ENCODE results near the gene ASPM.
A peak's percentile ranks its signal among the peaks of the same experiment; 100 is the strongest.

The ASPM gene

GRCh38 chr1:197083474-197083873 lies 63.0 kb downstream of the ASPM start:
- no peak for DNase-seq (ENCODE audit: low read depth)

DNA sequence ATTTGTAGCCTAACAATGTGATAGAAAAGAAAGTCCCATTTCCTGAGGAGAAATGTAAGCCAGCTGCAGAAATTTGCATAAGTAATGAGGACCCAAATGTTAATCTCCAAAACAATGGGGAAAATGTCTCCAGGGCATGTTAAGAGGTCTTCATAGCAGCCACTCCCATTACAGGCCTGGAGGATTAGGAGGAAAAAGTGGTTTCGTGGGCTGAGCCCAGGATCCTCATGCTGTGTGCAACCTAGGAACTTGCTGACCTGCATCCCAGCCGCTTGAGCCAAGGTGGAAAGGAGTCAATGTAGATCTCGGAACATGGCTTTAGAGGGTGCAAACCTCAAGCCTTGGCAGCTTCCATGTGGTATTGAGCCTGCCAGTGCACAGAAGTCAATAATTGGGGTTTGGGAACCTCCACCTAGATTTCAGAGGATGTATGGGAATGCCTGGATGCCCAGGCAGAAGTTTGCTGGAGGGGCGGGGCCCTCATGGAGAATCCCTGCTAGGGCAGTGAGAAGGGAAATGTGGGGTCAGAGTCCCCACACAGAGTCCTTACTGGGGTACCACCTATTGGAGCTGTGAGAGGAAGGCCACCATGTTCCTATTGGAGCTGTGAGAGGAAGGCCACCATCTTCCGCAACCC lies 65.2 kb downstream of the ASPM start:
- no peak for DNase-seq (ENCODE audit: low read depth)

DNA sequence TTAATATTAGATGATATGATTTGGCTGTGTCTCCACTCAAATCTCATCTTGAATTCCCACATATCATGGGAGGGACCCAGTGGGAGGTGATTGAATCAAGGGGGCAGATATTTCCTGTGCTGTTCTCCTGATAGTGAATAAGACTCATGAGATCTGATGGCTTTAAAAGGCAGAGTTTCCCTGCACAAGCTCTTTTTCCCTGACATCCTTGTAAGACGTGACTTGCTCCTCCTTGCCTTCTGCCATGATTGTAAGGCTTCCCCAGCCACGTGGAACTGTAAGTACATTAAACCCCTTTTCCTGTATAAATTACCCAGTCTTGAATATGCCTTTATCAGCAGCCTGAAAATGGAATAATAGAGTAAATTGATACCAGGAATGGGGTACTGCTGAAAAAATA lies 66.1 kb downstream of the ASPM start:
- no peak for DNase-seq (ENCODE audit: low read depth)

DNA sequence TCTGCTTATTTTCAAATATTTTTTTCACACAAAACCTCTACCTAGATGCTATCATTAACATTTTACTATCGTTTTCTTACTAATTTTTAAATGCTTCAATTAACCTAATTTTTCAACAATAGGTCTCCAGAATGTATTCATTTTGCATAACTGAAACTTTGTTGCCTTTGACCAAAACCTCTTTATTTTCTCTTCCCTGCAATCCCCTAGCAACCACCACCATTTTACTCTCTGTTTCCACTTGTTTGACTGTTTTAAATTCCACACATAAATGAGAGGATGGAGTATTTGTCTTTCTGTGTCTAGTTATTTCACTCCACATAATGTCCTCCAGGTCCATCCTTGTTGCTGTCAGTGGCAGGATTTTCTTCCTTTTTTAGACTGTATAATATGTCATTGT lies 69.9 kb downstream of the ASPM start:
- DNase-seq (ENCODE audit: low read depth): no peak

DNA sequence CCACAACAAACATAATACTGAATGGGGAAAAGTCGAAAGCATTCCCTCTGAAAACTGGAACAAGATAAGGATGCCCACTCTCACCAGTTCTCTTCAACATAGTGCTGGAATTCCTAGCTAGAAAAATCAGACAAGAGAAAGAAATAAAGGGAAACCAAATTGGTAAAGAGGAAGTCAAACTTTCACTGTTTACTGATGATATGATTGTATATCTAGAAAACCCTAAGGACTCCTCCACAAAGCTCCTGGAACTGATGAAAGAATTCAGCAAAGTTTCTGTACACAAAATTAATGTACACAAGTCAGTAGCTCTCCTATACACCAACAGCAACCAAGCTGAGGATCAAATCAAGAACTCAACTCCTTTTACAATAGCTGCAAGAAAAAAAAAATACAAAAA lies 72.5 kb downstream of the ASPM start:
- DNase-seq (ENCODE audit: low read depth): no peak

DNA sequence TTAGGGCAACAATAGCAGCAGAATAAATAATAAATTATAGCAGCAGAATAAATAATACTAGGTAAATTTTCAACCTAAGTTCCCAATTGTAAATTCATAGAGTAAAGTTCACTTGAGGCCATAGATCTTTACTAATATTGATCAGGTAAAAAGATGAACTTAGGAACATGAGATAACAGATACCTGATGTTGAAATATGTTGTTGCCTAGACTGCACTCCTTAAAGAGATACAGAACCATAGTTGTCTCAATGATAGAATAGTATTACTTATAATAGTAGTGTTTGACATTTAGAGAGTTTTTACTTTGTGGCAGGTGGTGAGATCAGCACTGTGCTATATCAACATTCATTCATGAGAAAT lies 79.0 kb downstream of the ASPM start:
- DNase-seq (ENCODE audit: low read depth): no peak

- peak; percentile 35 for DNase-seq (ENCODE audit: low read depth)
These were observed 79.6 kb downstream of the ASPM start, which contains the start of gene F13B for GRCh38 chr1:197066719-197067456. TSS of gene F13B (minus strand) at chr1:197067260. CDS start at chr1:197067223, 37 bp downstream.

GRCh38 chr1:197066277-197066676 lies 80.2 kb downstream of the ASPM start:
- no peak for DNase-seq (ENCODE audit: low read depth)

GRCh38 chr1:197065559-197065958 lies 80.9 kb downstream of the ASPM start:
- DNase-seq (ENCODE audit: low read depth): no peak

DNA sequence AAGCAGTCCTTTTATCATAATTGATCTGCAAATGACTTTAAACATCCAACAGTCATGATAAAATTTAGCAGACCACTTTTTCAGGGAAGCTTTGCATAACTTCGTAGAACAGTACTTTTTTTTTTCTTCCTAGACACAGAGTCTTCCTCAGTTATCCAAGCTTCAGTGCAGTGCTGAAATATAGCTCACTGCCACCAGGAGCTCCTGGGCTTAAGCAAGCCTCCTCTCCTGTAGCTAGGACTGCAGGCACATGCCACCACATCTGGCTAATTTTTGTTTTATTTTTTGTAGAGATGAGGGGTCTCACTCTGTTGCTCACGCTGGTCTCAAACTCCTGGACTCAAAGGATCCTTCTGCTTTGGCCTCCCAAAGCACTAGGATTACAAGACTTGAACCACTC lies 83.3 kb downstream of the ASPM start:
- no peak for DNase-seq (ENCODE audit: low read depth)

DNA sequence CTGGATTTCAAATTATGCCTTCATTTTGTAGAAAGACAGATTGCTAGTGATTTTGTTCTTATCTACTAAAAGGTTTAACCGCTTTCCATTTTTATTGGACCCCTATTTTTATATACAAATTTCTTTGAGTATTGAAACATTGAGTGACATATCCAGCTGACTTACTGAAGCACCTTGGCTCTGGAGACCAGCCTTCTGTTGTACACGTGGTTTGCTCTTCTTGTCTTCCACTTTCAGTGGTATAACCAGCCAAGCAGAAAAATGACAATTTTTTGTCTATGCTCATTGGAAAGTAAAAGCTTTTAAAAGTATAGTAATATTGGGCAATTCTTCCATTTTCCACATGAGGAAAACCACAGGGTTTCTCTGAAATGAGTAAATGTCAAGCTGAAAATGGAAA lies 83.8 kb downstream of the ASPM start:
- DNase-seq (ENCODE audit: low read depth): no peak

DNA sequence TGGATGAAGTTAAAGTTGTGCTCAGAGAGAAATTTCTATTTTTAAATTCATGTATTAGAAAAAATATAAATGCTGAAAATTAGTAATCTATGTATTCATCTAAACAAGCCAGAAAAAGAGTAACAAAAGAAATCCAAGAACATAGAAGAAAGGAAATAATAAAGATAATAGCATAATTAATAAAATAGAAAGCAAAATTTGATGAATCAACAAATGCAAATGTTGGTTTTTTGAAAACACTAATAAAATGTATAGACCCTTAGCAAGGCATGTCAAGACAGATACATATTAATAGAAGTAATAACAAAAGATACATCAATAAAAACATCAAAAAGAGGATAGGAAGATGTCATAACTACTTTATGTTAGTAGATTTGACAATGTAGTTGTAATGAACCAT lies 97.4 kb downstream of the ASPM start:
- no peak for DNase-seq (ENCODE audit: low read depth)

DNA sequence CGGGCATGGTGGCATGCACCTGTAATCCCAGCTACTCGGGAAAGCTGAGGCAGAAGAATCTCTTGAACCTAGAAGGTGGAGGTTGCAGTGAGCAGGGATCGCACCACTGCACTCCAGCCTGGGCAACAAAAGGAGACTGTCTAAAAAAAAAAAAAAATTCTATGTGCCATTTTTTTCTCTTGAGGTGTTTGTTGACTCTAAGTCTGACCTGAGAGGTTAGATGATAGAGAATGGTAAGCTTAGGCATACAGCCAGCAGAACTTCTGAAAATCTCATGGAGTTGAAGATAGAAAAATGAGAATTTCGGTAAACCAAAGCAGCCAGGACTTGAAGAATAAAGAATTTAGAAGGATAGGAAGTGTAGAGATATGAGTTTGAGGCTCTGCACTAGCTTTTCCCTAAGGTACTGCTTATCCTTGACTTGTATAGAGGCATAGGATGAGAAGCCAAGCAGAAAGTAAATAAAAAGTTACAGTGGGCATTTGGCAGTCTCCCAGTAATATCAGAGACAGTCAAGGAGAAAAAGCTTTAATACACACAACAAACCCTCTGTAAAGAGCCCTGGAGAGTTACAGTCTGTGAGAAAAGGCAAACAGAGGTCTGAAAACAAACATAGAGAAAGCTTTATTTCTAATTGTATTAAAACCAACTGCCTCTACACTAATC lies 103.7 kb downstream of the ASPM start:
- no peak for DNase-seq (ENCODE audit: low read depth)

DNA sequence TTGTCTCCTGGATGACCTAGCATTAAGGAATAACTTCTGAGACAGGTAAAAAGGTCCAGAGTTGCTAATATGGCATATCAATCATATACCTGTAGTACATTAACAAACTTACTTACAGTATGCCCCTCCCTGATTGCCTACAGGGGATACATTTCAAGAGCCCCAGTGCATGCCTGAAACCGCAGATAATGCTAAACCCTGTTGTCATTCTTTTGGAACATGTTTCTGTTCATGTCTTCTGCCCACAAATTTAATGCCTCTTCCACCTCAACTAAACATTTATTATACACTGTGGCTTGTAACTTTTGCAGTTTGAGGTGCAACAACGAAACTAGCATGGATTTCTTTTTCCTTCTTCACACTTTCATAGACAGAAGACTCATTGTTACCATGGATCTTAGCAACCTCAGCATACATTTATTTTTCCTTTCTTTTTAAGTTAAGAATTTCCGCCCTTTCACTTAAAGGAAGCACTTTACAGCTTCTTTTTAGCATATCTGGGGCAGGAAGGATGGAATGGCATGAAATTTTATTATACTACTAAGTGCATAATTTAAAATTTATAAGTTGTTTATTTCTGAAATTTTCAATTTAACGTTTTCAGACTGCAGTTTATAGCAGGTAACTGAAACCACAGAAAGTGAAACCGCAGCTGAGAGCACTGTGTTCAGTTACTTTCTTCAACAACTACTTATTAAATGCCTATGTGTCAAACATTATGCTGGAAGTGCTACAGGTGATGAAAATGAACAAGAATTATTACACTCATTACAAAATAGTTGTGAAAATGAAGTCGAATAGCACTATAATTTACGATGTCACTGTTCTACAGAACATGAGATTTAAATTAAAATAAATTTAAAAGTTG lies 104.7 kb downstream of the ASPM start:
- DNase-seq (ENCODE audit: low read depth): no peak

GRCh38 chr1:197036861-197037260 lies 109.6 kb downstream of the ASPM start:
- DNase-seq (ENCODE audit: low read depth): no peak

- DNase-seq (ENCODE audit: low read depth): peak; percentile 87
These were observed 111.7 kb downstream of the ASPM start for GRCh38 chr1:197034631-197035339.
